AG09319 (cell line): Measurements from ENCODE around the gene CUL1.

Experiments
- DNase-seq: peaks from one replicate; pipeline ENCODE4 v3.0.0-alpha.2; 2010; ENCODE audit warnings: low read depth; ENCODE audit errors: extremely low read depth
- CTCF ChIP-seq: IDR thresholded peaks from 2 replicates; pipeline ENCODE4 v1.5.1; 2011; ENCODE audit warnings: low read depth, mild to moderate bottlenecking, inconsistent platforms, low read length, moderate library complexity

CUL1 gene

GRCh38 chr7:148681821-148682220, 16.9 kb upstream of the CUL1 start:
- TF ChIP-seq CTCF, result no peak
- DNase-seq, result no peak

GRCh38 chr7:148684289-148684830, 14.3 kb upstream of the CUL1 start:
- DNase-seq, result no peak

GRCh38 chr7:148686312-148686937, 12.3 kb upstream of the CUL1 start:
- no peak for TF ChIP-seq CTCF
- no peak for DNase-seq

More at GRCh38 chr7:148684289-148684830, 14.3 kb upstream of the CUL1 start:
- no peak for TF ChIP-seq CTCF

GRCh38 chr7:148687555-148687954, 11.1 kb upstream of the CUL1 start:
- DNase-seq, result no peak
- TF ChIP-seq CTCF, result no peak

- TF ChIP-seq CTCF, result no peak
- DNase-seq, result no peak
Observed at GRCh38 chr7:148688526-148688925, 10.2 kb upstream of the CUL1 start.

GRCh38 chr7:148693651-148694050, 5.1 kb upstream of the CUL1 start:
- no peak for DNase-seq
- TF ChIP-seq CTCF, result no peak

- DNase-seq, result no peak
- no peak for TF ChIP-seq CTCF
Observed at GRCh38 chr7:148694631-148695030, 4.1 kb upstream of the CUL1 start.
